Measurements from ENCODE around the gene LCOR.

DNA sequence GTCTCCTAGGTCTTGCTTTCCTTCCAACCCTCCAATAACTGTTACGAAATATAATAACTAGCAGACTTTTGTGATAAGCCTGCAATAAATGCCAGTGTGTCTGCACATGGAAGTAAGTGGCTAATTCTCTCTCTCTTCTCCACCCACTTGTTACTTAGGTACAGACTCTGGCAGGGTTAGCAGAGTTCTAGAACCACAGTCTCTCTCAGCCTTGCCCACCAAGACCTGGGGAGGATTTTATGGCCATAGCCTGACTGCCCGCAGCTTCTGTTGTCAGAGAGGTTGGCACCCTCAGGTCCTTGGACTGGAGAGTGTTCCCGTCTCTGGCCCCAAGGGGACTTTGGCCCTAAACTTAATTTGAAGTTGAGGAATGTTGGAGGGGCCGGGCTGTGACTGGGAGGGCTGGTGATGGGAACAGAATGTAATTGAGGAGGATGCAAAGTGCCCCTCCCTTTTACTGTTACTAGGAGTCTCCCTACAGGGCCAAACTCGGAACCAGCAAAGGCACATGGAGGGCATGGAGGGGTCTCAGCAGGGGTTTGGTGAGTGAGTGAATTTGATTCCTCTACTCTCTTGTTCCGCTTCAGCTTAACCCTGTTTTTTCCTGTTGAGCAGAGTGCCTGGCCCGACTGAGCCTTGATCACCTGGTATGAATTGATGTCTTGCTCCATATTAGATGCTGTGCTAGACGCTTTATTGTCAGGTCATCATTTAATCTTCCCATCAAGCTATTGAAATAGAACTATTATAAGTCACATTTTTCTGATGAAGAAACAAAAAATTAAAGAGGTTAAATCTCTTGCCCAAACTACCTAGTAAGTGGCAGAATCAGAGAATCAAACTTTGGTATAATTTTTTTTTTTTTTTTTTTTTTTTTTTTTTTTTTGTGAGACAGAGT is 37.0 kb upstream of the LCOR start:
- TF ChIP-seq, protein P1, sequence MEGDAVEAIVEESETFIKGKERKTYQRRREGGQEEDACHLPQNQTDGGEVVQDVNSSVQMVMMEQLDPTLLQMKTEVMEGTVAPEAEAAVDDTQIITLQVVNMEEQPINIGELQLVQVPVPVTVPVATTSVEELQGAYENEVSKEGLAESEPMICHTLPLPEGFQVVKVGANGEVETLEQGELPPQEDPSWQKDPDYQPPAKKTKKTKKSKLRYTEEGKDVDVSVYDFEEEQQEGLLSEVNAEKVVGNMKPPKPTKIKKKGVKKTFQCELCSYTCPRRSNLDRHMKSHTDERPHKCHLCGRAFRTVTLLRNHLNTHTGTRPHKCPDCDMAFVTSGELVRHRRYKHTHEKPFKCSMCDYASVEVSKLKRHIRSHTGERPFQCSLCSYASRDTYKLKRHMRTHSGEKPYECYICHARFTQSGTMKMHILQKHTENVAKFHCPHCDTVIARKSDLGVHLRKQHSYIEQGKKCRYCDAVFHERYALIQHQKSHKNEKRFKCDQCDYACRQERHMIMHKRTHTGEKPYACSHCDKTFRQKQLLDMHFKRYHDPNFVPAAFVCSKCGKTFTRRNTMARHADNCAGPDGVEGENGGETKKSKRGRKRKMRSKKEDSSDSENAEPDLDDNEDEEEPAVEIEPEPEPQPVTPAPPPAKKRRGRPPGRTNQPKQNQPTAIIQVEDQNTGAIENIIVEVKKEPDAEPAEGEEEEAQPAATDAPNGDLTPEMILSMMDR (IDR thresholded peaks at IDR 0.05) = no peak
- no peak for TF ChIP-seq POLR2A (IDR thresholded peaks at IDR 0.05)

All from thyroid gland (tissue), 4 donors.